COR-L47 (cell line): Measurements from ENCODE around the gene AMBRA1.
A peak's percentile ranks its signal among the peaks of the same experiment; 100 is the strongest.

Source experiments
- DNase-seq: peaks from one replicate; lab custom pipeline; 2025; lab: John Stamatoyannopoulos, UW

The AMBRA1 gene

GRCh38 chr11:46593550-46594373, at the start of gene AMBRA1:
AMBRA1 (minus strand) TSS chr11:46594023; CDS start chr11:46548380, 45,643 bp downstream.
- DNase-seq: peak; percentile 85

- no peak for DNase-seq
Measured at GRCh38 chr11:46643531-46643930, 49.7 kb upstream of the AMBRA1 start.

- DNase-seq: no peak
Measured at GRCh38 chr11:46642627-46643335, 49.0 kb upstream of the AMBRA1 start.

GRCh38 chr11:46641639-46642038, 47.8 kb upstream of the AMBRA1 start:
- DNase-seq: no peak

GRCh38 chr11:46640036-46640788, 46.4 kb upstream of the AMBRA1 start:
- DNase-seq: no peak

GRCh38 chr11:46639197-46639839, 45.5 kb upstream of the AMBRA1 start:
- DNase-seq: no peak

GRCh38 chr11:46637546-46637945, 43.7 kb upstream of the AMBRA1 start:
- no peak for DNase-seq

GRCh38 chr11:46635557-46636139, 41.8 kb upstream of the AMBRA1 start:
- no peak for DNase-seq

- no peak for DNase-seq
Measured at GRCh38 chr11:46633291-46634217, 39.7 kb upstream of the AMBRA1 start.

- no peak for DNase-seq
Measured at GRCh38 chr11:46632502-46632901, 38.7 kb upstream of the AMBRA1 start.

GRCh38 chr11:46631676-46632075, 37.9 kb upstream of the AMBRA1 start:
- no peak for DNase-seq

- no peak for DNase-seq
Measured at GRCh38 chr11:46630237-46630636, 36.4 kb upstream of the AMBRA1 start.

GRCh38 chr11:46628961-46629360, 35.1 kb upstream of the AMBRA1 start:
- DNase-seq: no peak

GRCh38 chr11:46625406-46625805, 31.6 kb upstream of the AMBRA1 start:
- no peak for DNase-seq

- no peak for DNase-seq
Measured at GRCh38 chr11:46618837-46619236, 25.0 kb upstream of the AMBRA1 start.

- no peak for DNase-seq
Measured at GRCh38 chr11:46617972-46618314, 24.1 kb upstream of the AMBRA1 start.

GRCh38 chr11:46617134-46617971, 23.5 kb upstream of the AMBRA1 start, which contains the start of the genes ATG13 and HARBI1:
ATG13 (plus strand) TSS chr11:46617553; CDS start chr11:46644292, 26,739 bp downstream.
HARBI1 (minus strand) TSS chr11:46617227; CDS start chr11:46616237, 990 bp downstream.
- peak; percentile 84 for DNase-seq

- DNase-seq: no peak
Measured at GRCh38 chr11:46616551-46617133, 22.8 kb upstream of the AMBRA1 start.

- no peak for DNase-seq
Measured at GRCh38 chr11:46615756-46616155, 21.9 kb upstream of the AMBRA1 start.
